Uterus (tissue), 4 donors: ENCODE results near the gene ZWINT. TPM values are rescaled to one million over a fixed set of nuclear protein-coding genes. Genes with fewer than 3 reads are reported as not detected.

Source experiments
- DNase-seq, 2 donors: peaks; one replicate each; pipeline ENCODE4 v3.0.0-alpha.2; 2019 to 2020
- H3K27ac ChIP-seq, 2 donors: fragments of 200-600 bp; sonication (generic); 1 replicate in 1 of 2; 2 replicates in 1 of 2; pipeline ENCODE4 v1.5.1; 2016 to 2018
- H3K27me3 ChIP-seq, 2 donors: fragments of 200-600 bp; sonication (generic); one replicate each; pipeline ENCODE4 v1.5.1; 2018 to 2019; ENCODE audit warnings: control low read depth in 1 of 2
- H3K36me3 ChIP-seq, 2 donors: fragments of 200-600 bp; sonication (generic); one replicate each; pipeline ENCODE4 v1.5.1; 2019; ENCODE audit warnings: control low read depth in 1 of 2
- H3K4me1 ChIP-seq, 2 donors: fragments of 200-600 bp; sonication (generic); one replicate each; pipeline ENCODE4 v1.5.1; 2018 to 2019; ENCODE audit warnings: control low read depth in 1 of 2
- H3K4me3 ChIP-seq, 2 donors: fragments of 200-600 bp; sonication (generic); 1 replicate in 1 of 2; 2 replicates in 1 of 2; pipeline ENCODE4 v1.5.1; 2018 to 2019; ENCODE audit warnings: mild to moderate bottlenecking in 1 of 2
- H3K9me3 ChIP-seq, 2 donors: fragments of 200-600 bp; sonication (generic); one replicate each; pipeline ENCODE4 v1.5.1; 2019; ENCODE audit warnings: control low read depth in 1 of 2
- POLR2A ChIP-seq, 2 donors: fragments of 450-650 bp; IDR thresholded peaks; one replicate each; pipeline ENCODE4 v1.6.1; 2016; ENCODE audit warnings: antibody characterized with exemption in 2 of 2, mild to moderate bottlenecking in 1 of 2, moderate library complexity in 1 of 2
- intact Hi-C: fragments of 100-400 bp; cut with DNase I; formaldehyde crosslinking; loops from one replicate; pipeline ENCODE4 v1.15.1; 2023; ENCODE audit warnings: low total_unique reads
- total RNA-seq, 4 donors: library from RNA; depleted of rRNA in 3 of 4; stranded (reverse); fragments of >200 nt in 3 of 4; gene quantifications; one replicate each; pipeline versions ENCODE4 v1.1.0 to v1.2.4, GENCODE V29; 2014 to 2023
- TF ChIP-seq, protein P1 (sequence below), 4 experiments: fragments of 200-600 bp in 2 of 4; fragments of 450-650 bp in 2 of 4; sonication (generic) in 2 of 4; IDR thresholded peaks; one replicate each; pipeline ENCODE4 v1.5.1; 2016 to 2019; ENCODE audit warnings: antibody characterized with exemption in 4 of 4, mild to moderate bottlenecking in 2 of 4, moderate library complexity in 1 of 4
- donor health status: DM: yes; HTN: yes; CAD: no.

The ZWINT gene
- 10 to 100 TPM in 1 of 4 donors, 1 to 10 TPM in 1, not detected in 2; 2.2 to 34.4 TPM for total RNA-seq

GRCh38 chr10:56360967-56361612 lies at the start of gene ZWINT:
Gene ZWINT, minus strand, starts transcription at chr10:56361259. Its CDS starts 23 bp downstream, at chr10:56361236.
- Histone ChIP-seq H3K27ac (peak within 1 kb of the TSS; percentile 16 to 52), H3K4me3 (peak within 1 kb of the TSS; percentile 44 to 49)
- DNase-seq = peak; percentile 88 to 94

DNA sequence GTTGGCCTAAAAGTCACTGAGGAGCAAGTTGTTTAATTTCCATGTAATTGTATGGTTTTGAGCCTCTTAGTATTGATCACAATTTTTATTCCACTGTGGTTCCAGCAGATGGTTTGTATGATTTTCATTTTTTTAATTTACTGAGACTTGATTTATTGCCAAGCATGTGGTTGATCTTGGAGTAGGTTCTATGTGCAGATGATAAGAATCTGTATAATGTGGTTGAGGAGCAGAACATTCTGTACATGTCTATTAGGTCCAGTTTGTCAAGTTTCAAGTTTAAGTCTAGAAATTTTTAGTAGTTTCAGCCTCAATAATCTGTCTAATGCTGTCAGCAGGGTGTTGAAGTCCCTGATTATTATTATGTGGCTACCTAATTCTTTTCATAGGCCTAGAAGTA lies 22.7 kb upstream of the ZWINT start:
- TF ChIP-seq POLR2A (IDR thresholded peaks at IDR 0.05) = no peak
- TF ChIP-seq, protein P1, sequence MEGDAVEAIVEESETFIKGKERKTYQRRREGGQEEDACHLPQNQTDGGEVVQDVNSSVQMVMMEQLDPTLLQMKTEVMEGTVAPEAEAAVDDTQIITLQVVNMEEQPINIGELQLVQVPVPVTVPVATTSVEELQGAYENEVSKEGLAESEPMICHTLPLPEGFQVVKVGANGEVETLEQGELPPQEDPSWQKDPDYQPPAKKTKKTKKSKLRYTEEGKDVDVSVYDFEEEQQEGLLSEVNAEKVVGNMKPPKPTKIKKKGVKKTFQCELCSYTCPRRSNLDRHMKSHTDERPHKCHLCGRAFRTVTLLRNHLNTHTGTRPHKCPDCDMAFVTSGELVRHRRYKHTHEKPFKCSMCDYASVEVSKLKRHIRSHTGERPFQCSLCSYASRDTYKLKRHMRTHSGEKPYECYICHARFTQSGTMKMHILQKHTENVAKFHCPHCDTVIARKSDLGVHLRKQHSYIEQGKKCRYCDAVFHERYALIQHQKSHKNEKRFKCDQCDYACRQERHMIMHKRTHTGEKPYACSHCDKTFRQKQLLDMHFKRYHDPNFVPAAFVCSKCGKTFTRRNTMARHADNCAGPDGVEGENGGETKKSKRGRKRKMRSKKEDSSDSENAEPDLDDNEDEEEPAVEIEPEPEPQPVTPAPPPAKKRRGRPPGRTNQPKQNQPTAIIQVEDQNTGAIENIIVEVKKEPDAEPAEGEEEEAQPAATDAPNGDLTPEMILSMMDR (IDR thresholded peaks at IDR 0.05) = no peak
- Histone ChIP-seq H3K36me3 (no peaks in the 10 kb centered on the region), H3K27ac (no peak overlapping the region), H3K4me1 (no peaks in the 10 kb centered on the region), H3K9me3 (no peaks in the 10 kb centered on the region), H3K27me3 (no peaks in the 10 kb centered on the region), H3K4me3 (no peak overlapping the region)
- intact Hi-C loops = no loop called here
- no peak for DNase-seq

More at GRCh38 chr10:56360967-56361612, at the start of gene ZWINT:
- intact Hi-C loops = no loop called here
- no peak for TF ChIP-seq POLR2A (IDR thresholded peaks at IDR 0.05)
- TF ChIP-seq, protein P1 (IDR thresholded peaks at IDR 0.05) = no peak
- Histone ChIP-seq H3K4me1 (no peaks in the 10 kb centered on the region), H3K36me3 (no peaks in the 10 kb centered on the region), H3K9me3 (no peaks in the 10 kb centered on the region), H3K27me3 (no peaks in the 10 kb centered on the region)

DNA sequence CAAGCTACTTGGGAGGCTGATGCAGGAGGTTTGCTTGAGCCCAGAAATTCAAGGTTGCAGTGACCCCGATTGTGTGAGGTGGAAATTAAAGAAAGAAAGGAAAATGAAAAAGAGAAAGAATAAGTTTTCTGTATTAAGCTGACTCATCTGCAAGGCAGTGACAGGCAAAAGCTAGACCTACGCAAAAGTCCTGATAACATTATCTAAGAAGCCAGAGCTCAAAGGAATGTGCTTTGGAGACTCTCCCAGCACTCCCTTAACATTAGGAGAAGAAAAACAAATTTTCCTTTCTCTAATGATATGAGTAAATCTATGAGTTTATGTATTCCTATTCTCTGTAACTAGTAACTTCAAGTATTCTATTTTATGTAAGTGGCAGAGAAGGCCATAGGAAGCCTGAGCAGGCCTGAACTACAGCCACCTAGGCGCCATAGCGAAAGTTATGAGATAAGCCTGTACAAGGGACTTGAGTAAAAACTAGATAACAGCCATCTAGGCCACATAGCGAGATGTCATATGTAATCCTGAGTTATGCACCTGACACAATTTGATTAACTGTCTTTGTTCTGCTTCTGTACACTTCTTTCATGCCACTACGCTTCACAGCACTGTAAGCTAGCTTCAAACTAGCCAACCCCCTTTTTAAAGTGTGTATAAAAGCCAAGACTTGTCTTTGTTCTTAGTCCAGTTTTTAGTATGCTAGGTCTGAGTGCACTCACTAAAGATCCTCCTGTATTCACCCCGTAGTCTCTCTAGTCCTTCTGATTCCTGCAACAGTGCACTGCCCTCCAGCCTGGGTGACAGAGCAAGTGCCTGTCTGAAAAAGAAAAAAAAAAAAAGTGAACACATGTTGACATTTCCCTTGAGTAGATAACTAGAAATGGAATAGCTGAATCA lies 9.4 kb upstream of the ZWINT start:
- intact Hi-C loops = no loop called here
- TF ChIP-seq, protein P1 (IDR thresholded peaks at IDR 0.05) = no peak
- no peak for TF ChIP-seq POLR2A (IDR thresholded peaks at IDR 0.05)
- H3K36me3 ChIP-seq = no peaks in the 10 kb centered on the region
- no peak overlapping the region for H3K27ac ChIP-seq
- no peak overlapping the region for H3K4me3 ChIP-seq
- DNase-seq = no peak
- no peaks in the 10 kb centered on the region for H3K27me3 ChIP-seq
- H3K9me3 ChIP-seq = no peaks in the 10 kb centered on the region
- no peaks in the 10 kb centered on the region for H3K4me1 ChIP-seq

DNA sequence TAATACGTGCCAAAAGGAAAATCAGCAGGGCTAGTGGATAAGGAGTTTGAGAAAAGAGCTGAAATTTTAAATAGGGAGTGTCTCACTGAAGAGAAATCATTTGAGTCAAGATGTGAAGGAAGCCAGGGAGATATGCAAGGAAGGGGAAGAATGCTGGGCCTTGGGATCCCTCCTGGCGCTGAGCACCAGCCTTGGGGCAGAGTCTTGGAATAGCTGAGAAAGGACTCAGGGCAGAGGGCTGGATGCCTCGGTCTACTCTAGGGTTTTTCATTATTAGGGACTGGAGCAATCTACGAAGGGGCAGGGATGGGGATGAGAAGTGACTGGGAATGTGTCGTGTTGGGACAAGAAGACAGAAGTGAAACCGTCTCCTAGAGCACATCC lies 484 bp downstream of the ZWINT start:
- Histone ChIP-seq H3K27ac (no peak overlapping the region), H3K27me3 (no peaks in the 10 kb centered on the region), H3K4me3 (peak overlapping the region; percentile 44 to 49), H3K4me1 (no peaks in the 10 kb centered on the region), H3K9me3 (no peaks in the 10 kb centered on the region), H3K36me3 (no peaks in the 10 kb centered on the region)
- DNase-seq = no peak
- TF ChIP-seq POLR2A (IDR thresholded peaks at IDR 0.05) = no peak
- TF ChIP-seq, protein P1 (IDR thresholded peaks at IDR 0.05) = no peak
- intact Hi-C loops = no loop called here

- no peak overlapping the region for H3K27ac ChIP-seq
- TF ChIP-seq, protein P1 (IDR thresholded peaks at IDR 0.05) = no peak
- no peak for TF ChIP-seq POLR2A (IDR thresholded peaks at IDR 0.05)
- H3K4me1 ChIP-seq = no peaks in the 10 kb centered on the region
These were observed 1.2 kb downstream of the ZWINT start for GRCh38 chr10:56359837-56360236.

More at GRCh38 chr10:56359837-56360236, 1.2 kb downstream of the ZWINT start:
- no peak for DNase-seq
- Histone ChIP-seq H3K4me3 (no peak overlapping the region), H3K9me3 (no peaks in the 10 kb centered on the region), H3K27me3 (no peaks in the 10 kb centered on the region), H3K36me3 (no peaks in the 10 kb centered on the region)
- intact Hi-C loops = no loop called here
